Measurements from ENCODE around the gene TNRC6A.
A peak's percentile ranks its signal among the peaks of the same experiment; 100 is the strongest.

The TNRC6A gene

GRCh38 chr16:24723663-24724062 lies 5.8 kb upstream of the TNRC6A start:
- no peak for DNase-seq (ENCODE audit: low read depth)
- TF ChIP-seq, protein P1, sequence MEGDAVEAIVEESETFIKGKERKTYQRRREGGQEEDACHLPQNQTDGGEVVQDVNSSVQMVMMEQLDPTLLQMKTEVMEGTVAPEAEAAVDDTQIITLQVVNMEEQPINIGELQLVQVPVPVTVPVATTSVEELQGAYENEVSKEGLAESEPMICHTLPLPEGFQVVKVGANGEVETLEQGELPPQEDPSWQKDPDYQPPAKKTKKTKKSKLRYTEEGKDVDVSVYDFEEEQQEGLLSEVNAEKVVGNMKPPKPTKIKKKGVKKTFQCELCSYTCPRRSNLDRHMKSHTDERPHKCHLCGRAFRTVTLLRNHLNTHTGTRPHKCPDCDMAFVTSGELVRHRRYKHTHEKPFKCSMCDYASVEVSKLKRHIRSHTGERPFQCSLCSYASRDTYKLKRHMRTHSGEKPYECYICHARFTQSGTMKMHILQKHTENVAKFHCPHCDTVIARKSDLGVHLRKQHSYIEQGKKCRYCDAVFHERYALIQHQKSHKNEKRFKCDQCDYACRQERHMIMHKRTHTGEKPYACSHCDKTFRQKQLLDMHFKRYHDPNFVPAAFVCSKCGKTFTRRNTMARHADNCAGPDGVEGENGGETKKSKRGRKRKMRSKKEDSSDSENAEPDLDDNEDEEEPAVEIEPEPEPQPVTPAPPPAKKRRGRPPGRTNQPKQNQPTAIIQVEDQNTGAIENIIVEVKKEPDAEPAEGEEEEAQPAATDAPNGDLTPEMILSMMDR (conservative IDR thresholded peaks at IDR 0.05; ENCODE audit: control insufficient read depth, insufficient read depth, low read depth, low read length) = no peak
- no peak overlapping the region for H3K4me3 ChIP-seq (ENCODE audit: control insufficient read depth, low read depth, low read length)

- H3K4me3 ChIP-seq (ENCODE audit: control insufficient read depth, low read depth, low read length) = no peak overlapping the region
- DNase-seq (ENCODE audit: low read depth) = no peak
- TF ChIP-seq, protein P1 (conservative IDR thresholded peaks at IDR 0.05; ENCODE audit: control insufficient read depth, insufficient read depth, low read depth, low read length) = no peak
Observed at GRCh38 chr16:24728011-24728410, 1.4 kb upstream of the TNRC6A start.

- peak overlapping the region; percentile 96 for H3K4me3 ChIP-seq (ENCODE audit: control insufficient read depth, low read depth, low read length)
- no peak for DNase-seq (ENCODE audit: low read depth)
- TF ChIP-seq, protein P1 (conservative IDR thresholded peaks at IDR 0.05; ENCODE audit: control insufficient read depth, insufficient read depth, low read depth, low read length) = no peak
Observed at GRCh38 chr16:24728891-24729242, 584 bp upstream of the TNRC6A start.

GRCh38 chr16:24729951-24730815 lies 732 bp downstream of the TNRC6A start:
- TF ChIP-seq, protein P1 (conservative IDR thresholded peaks at IDR 0.05; ENCODE audit: control insufficient read depth, insufficient read depth, low read depth, low read length) = no peak
- peak; percentile 32 for DNase-seq (ENCODE audit: low read depth)

GRCh38 chr16:24730914-24731313 lies 1.5 kb downstream of the TNRC6A start:
- peak overlapping the region; percentile 96 for H3K4me3 ChIP-seq (ENCODE audit: control insufficient read depth, low read depth, low read length)
- TF ChIP-seq, protein P1 (conservative IDR thresholded peaks at IDR 0.05; ENCODE audit: control insufficient read depth, insufficient read depth, low read depth, low read length) = no peak
- no peak for DNase-seq (ENCODE audit: low read depth)

More at GRCh38 chr16:24729951-24730815, 732 bp downstream of the TNRC6A start:
- H3K4me3 ChIP-seq (ENCODE audit: control insufficient read depth, low read depth, low read length) = peak overlapping the region; percentile 96

DNA sequence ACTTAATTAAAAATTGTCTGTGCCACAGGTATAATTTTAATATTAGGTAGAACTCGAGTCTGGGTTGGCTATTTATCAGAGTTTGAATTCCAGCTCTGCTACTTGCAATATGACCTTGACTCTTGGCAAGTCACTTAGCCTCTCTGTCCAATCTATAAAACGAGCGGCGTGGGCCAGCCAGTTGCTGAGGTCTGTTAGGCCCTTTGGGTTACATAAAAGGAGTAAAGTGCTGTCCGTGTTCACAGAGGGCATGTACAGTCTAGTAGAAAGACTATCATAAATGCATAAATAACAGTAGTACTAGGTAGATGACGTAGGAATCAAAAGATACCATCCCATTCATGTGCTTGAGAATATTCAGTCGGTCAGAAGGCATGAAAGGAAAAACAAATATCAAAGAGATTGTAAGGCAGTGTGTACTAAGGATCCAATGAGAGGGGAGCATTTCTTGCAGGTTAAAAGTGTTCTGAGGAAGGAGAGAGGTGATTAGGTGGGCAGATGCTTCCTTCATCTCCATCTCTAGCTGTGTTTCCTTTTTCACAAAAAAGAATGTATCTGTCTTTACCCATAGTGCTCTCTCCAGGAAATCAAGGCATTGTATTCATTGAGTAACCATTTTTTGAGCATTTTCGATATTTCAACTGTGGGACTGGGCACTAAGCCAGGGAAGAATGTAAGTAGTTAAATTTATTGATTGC lies 2.4 kb downstream of the TNRC6A start:
- peak; percentile 25 for DNase-seq (ENCODE audit: low read depth)
- TF ChIP-seq, protein P1 (conservative IDR thresholded peaks at IDR 0.05; ENCODE audit: control insufficient read depth, insufficient read depth, low read depth, low read length) = no peak
- peak overlapping the region; percentile 96 for H3K4me3 ChIP-seq (ENCODE audit: control insufficient read depth, low read depth, low read length)

Data from fibroblast of mammary gland (primary cell).